Subcutaneous adipose tissue (tissue), 4 donors: ENCODE data around the gene LFNG. TPM values are rescaled to one million over a fixed set of nuclear protein-coding genes. Genes with fewer than 3 reads are reported as not detected.

Experiments used
- CTCF ChIP-seq: fragments of 450-650 bp; IDR thresholded peaks from one replicate; pipeline ENCODE4 v1.5.1; 2016; ENCODE audit warnings: low read depth, mild to moderate bottlenecking, control low read depth, antibody characterized with exemption, moderate library complexity
- total RNA-seq, 4 donors: library from RNA; depleted of rRNA; stranded (reverse); fragments of >200 nt; gene quantifications; one replicate each; pipeline ENCODE4 v1.1.0, GENCODE V29; 2016

Gene LFNG
- total RNA-seq, 4 donors from 2014 or later, result 6.8 to 21.1 (median 14.5) TPM

- TF ChIP-seq CTCF, result no peak
Measured at GRCh38 chr7:2478399-2478785, 41.2 kb upstream of the LFNG start.

- no peak for TF ChIP-seq CTCF
Measured at GRCh38 chr7:2478800-2479199, 40.8 kb upstream of the LFNG start.

DNA sequence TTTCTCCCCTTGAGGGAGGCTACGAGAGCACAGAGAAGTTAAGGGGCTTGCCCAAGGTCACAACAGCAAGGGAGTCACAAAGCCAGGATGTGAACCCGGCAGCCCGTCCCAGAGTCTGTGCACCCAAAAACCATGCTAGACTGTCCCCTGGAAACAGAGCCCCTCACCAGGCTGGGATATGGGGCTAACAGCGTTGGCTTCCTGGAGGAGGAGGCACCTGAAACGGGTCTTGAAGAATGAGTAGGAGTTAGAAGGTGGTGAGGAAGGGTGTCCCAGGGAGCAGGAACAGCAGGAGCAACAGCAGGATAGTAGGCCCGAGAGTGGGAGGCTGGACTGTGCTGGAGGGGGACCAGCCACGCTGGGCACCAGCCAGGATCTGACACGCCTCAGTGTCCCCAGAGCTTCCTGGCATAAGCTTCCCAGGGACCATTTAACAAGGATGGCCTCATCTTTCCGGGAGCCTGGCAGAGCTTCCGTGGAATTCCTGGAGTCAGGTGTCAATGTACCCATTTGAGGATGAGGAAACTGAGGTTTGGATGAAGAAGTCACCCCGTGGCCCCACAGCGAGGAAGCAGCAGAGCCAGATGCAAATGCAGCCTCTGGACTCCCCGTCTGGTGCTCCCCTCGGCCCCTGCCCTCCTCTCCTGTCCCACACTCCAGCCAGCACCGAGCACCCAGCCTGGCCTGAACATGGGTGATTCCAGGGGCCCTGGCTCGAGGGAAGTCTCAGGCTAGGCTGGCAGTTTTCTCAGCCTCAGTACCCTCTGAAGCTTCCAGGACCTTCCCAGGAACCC, 40.1 kb upstream of the LFNG start:
- TF ChIP-seq CTCF, result no peak

DNA sequence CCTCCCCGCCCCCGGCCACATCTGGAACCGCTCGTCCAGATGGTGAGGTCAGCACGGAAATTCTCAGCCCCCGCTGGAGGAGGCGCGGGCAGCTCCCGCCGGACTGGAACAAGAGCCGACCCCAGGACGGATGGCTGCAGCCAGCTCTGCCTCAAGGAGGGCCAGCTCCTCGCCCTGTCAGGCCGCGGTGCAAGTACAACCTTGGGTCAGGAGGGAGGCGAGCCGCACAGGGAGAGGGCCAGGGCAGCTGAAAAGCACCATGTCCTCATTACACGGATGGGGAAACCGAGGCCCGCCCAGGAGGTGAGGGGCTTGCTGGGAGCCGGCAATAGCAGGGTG, 39.5 kb upstream of the LFNG start:
- no peak for TF ChIP-seq CTCF

DNA sequence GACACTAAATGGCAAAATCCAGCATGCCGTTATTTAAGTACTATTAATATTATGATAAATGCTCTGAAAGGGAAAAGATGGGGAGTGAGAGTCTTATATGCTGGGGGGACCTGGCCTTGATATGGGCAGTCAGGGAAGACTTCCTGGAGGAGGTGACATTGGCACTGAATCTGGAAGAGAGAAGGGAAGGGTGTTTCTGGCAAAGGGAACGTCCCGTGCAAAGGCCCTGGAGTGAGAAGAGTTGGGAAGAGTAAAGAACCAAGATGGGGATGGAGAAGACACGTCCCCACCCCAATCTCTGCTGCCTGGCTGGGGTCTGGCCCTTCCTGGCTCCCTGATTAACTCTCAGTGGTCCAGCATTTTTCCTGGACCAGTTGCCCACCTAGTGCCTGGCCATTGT, 38.4 kb upstream of the LFNG start:
- no peak for TF ChIP-seq CTCF

DNA sequence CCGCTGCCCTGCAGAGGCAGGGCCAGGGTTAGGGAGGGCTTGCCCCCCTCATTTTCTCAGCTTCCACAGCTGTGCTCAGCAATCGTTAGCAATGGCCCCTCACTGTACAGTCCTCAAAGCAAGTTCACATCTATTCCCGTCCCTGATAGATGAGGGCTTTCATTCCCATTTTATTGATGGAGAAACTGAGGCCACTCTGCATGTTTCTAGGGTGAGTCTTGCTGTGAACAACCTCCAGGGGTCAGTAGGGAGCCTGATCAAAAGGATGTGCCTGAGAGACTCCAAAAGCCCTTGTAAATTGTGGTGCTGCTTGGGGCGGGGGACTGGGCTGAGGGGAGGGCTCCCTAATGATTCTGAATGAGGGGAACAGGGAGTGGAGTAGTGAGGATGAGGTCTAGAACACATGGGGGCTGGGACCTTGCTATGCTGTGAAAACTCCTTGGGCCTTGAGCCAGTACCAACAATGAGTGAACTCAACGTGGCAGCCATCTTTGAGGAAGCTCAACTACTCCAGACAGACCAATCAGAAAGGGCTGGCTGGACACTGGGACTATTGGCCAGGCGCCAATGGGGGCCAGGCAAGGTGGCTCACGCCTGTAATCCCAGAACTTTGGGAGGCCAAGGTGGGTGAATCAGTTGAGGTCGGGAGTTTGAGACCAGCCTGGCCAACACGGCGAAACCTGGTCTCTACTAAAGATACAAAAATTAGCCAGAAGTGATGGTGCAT, 36.7 kb upstream of the LFNG start:
- TF ChIP-seq CTCF, result no peak

- no peak for TF ChIP-seq CTCF
Measured at GRCh38 chr7:2483494-2483893, 36.1 kb upstream of the LFNG start.
